ENCODE measurements around the gene HELLS.
A peak's percentile ranks its signal among the peaks of the same experiment; 100 is the strongest.
"Not testable (repeated sequence)": the region's sequence is repeated elsewhere in the genome, so short reads cannot be mapped to it uniquely, and the experiment has no call there.

The HELLS gene

DNA sequence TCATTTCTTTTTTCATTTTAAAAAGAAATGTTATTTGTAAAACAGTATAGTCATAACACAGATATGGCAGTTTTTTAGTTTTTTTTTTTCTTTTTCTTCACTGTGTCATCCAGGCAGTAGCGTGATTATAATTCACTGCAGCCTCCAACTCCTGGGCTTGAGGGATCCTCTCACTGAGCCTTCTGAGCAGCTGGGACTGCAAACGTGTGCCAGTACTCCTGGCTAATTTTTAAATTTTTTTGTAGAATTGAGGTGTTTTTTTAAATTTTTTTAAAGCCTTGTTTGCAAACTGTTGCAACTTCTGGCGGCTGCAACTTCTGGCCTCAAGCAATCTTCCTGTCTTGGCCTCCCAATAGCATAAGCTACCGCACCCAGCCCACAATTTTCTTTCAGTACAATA, 63.0 kb downstream of the HELLS start:
- no peak for DNase-seq

DNA sequence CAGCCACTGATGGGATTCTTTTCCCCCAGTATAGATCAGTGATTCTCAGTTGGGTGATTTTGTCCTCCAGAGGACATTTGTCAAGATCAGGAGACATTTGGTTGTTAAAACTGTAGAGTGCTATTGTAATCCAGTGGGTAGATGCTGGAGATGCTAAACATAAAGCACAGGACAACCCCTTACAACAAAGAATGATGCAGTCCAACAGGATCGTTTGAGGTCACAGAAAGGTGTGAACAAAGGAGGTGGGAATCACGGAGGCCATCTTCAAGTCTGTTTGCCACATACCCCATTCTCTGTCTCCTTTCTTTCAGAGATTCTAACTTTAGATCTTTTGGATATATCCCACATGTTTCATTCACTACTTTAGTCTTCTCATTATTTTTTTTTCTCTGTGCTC, 69.0 kb downstream of the HELLS start:
- no peak for DNase-seq

GRCh38 chr10:94617389-94617944, 71.9 kb downstream of the HELLS start:
- DNase-seq = no peak

GRCh38 chr10:94622666-94623205, 77.1 kb downstream of the HELLS start:
- no peak for DNase-seq

DNA sequence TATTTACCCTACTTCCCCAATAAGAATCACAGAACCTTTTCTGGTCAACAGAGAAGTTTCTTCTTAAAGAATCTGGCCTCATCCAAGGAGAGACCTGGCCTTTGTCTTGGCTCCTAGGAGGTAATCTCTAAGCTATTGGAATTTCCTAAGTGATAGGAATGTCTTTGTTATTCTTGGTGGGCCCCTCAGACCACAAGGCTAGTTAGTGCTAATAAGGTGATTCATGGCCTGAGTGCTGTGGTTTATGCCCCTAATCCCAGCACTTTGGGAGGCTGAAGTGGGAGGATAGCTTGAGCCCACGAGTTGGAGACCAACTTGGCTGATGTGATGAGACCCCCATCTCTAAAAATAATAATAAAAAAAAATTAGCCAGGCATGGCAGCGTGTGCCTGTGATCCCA, 78.0 kb downstream of the HELLS start:
- no peak for DNase-seq

DNA sequence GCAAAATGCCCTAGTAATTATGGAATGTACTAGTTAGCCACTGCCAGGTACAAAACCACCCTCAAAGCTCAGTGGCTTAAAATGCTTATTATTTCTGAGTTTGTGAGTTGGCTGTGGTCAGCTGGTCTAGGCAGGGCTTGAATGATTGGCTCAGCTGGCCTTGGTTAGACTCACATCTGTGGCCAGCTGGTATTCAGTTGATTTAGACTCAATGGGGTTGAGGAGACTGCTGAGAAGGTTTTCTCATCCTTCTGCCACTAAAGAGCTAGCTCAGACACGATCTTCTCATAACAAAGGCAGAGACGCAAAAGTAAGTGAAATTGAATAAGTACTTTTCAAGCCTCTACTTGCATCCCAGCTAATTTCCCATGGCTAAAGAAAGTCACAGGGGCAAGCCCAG, 80.9 kb downstream of the HELLS start:
- DNase-seq = no peak

- no peak for DNase-seq
Observed at GRCh38 chr10:94627511-94627910, 81.9 kb downstream of the HELLS start.

- peak; percentile 11 for DNase-seq
Observed at GRCh38 chr10:94630017-94630688, 84.6 kb downstream of the HELLS start.

DNA sequence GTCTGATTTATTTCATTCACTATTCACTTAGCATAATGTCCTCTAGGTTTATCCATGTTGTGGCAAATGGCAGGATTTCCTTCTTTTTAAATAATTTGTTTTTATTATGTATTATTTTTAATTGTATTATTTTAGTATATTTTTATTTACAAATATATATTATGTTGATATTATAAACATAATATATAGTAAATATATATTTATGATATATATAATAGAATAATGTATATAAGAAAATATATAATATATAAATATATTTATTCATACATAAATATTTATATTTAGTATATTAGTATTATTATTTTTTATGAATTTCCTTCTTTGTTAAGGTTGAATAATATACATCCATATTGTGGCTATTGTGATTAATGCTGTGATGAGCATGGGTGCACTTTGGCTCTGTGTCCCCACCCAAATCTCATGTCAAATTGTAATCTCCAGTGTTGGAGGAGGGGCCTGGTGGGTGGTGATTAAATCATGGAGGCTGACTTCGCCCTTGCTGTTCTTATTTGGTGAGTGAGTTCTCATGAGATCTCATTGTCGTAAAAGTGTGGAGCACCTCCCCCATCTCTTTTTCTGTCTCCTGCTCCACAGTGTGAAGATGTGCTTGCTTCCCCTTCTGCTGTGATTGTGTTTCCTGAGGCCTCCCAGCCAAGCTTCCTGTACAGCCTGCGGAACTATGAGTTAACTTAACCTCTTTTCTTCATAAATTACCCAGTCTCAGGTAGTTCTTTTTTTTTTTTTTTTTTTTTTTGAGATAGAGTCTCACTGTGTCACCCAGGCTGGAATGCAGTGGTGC, 85.7 kb downstream of the HELLS start:
- no peak for DNase-seq

DNA sequence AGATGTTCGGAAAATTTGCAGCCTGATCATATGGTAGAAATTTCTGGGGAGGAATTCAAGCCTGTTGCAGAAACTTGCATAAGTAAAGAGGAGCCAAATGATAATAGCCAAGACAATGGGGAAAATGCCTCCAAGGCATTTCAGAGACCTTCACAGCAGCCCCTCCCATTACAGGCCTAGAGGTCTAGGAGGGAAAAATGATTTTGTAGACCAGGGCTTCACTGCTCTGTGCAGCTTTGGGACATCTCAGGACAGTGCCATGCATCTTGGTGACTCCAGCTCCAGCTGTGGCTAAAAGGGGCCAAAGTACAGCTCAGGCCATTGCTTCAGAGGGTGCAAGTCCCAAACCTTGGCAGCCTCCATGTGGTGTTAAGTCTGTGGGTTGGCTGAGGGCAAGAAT, 87.4 kb downstream of the HELLS start:
- DNase-seq = no peak

- not testable (repeated sequence) for DNase-seq
Observed at GRCh38 chr10:94638097-94638496, 92.5 kb downstream of the HELLS start.

DNA sequence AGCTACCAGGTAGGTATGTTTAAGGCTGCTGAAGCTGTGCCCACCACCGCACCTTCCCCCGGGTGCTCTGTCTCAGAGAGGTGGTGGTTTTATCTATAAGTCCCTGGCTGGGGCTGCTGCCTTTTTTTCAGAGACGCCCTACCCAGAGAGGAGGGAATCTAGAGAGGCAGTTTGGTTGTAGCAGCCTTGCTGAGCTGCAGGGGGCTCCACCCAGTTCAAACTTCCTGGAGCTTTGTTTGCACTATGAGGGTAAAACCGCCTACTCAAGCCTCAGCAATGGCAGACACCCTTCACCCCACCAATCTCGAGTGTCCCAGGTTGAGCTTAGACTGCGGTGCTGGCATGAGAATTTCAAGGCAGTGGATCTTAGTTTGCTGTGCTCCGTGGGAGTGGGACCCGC, 94.3 kb downstream of the HELLS start:
- no peak for DNase-seq

DNA sequence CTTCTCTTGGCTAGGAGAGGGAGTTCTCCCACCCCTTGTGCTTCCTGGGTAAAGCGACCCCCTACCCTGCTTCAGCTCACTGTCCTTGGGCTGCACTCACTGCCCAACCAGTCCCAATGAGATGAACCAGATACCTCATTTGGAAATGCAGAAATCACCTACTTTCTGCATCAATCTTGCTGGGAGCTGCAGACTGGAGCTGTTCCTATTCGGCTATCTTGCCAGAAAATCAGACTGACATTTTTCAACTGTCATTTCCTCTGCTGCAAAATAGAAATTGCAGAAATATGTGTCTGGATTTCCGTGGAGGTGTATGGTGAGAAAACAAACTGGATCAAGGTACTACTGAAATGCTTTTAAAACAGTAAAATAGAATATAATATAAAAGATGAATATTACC, 95.0 kb downstream of the HELLS start:
- no peak for DNase-seq

- DNase-seq = no peak
Observed at GRCh38 chr10:94641480-94641879, 95.9 kb downstream of the HELLS start.

GRCh38 chr10:94644352-94644751, 98.8 kb downstream of the HELLS start:
- no peak for DNase-seq

DNA sequence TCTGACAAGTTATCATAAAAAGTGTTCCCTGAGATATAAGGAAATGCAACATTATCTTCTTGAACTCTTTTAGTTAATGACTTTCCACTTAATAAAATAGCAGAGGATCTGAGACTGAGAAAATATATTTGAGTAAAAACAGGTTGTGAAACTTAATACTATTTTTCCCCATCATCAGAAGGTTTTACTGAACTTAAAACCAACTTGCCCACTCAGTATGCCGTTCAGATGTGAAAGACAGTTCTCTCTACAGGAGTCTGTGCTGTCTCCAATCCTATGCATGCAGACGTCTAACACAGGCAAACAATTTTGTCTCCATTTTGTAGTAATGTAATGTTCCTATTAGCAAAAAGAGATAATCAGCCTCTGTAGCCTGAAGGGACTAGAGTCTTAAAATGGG, 99.7 kb downstream of the HELLS start:
- DNase-seq = no peak

Data from CD4-positive, alpha-beta T cell treated with Interleukin-17A for 1 hour (primary cell).